Thyroid gland (tissue), 4 donors: Measurements from ENCODE around the gene PTEN. TPM values are rescaled to one million over a fixed set of nuclear protein-coding genes. Genes with fewer than 3 reads are reported as not detected.
A peak's percentile ranks its signal among the peaks of the same experiment; 100 is the strongest.
"Not testable (repeated sequence)": the region's sequence is repeated elsewhere in the genome, so short reads cannot be mapped to it uniquely, and the experiment has no call there.

Experiments
- DNase-seq, 2 donors: peaks; one replicate each; pipeline ENCODE4 v3.0.0-alpha.2; 2019
- H3K27ac ChIP-seq, 3 donors: fragments of 200-600 bp; sonication (generic); 1 replicate in 2 of 3; 2 replicates in 1 of 3; pipeline ENCODE4 v1.5.1; 2016 to 2019; ENCODE audit warnings: mild to moderate bottlenecking in 1 of 3, moderate library complexity in 1 of 3
- H3K27me3 ChIP-seq: fragments of 200-600 bp; sonication (generic); one replicate; pipeline ENCODE4 v1.5.1; 2019
- H3K36me3 ChIP-seq, 2 donors: fragments of 200-600 bp; sonication (generic); one replicate each; pipeline ENCODE4 v1.5.1; 2016 to 2019
- H3K4me1 ChIP-seq, 2 donors: fragments of 200-600 bp; sonication (generic); one replicate each; pipeline ENCODE4 v1.5.1; 2017 to 2019
- H3K4me3 ChIP-seq, 3 donors: fragments of 200-600 bp; sonication (generic); replicated peaks in 1 of 3; 1 replicate in 2 of 3; 2 replicates in 1 of 3; pipeline ENCODE4 v1.5.1; 2016; ENCODE audit warnings: mild to moderate bottlenecking in 1 of 3
- H3K9me3 ChIP-seq: fragments of 200-600 bp; sonication (generic); one replicate; pipeline ENCODE4 v1.5.1; 2017
- CTCF ChIP-seq, 6 experiments: fragments of 200-600 bp in 3 of 6; fragments of 450-650 bp in 3 of 6; sonication (generic) in 3 of 6; IDR thresholded peaks; one replicate each; pipeline ENCODE4 v1.5.1; 2016 to 2019; ENCODE audit warnings: antibody characterized with exemption in 6 of 6, mild to moderate bottlenecking in 2 of 6, inconsistent platforms in 1 of 6, moderate library complexity in 1 of 6
- POLR2A ChIP-seq, 2 donors: fragments of 450-650 bp; IDR thresholded peaks; one replicate each; pipeline ENCODE4 v1.6.1; 2017; ENCODE audit warnings: antibody characterized with exemption in 2 of 2, mild to moderate bottlenecking in 2 of 2, moderate library complexity in 1 of 2
- WGBS, 2 donors: methylation state at CpG; one replicate each; pipeline ENCODE4 v1.1.5; 2017; 5-methylcytosine and 5-hydroxymethylcytosine counted together
- intact Hi-C: fragments of 100-400 bp; cut with DNase I; formaldehyde crosslinking; loops from one replicate; pipeline ENCODE4 v1.15.1; 2023
- total RNA-seq, 4 donors: library from RNA; depleted of rRNA; stranded (reverse); fragments of >200 nt; gene quantifications; one replicate each; pipeline ENCODE4 v1.2.3, GENCODE V29; 2016

The PTEN gene
- total RNA-seq, 4 donors from 2014 or later, result 112 to 183 (median 150) TPM

- Histone ChIP-seq H3K36me3 (no peaks in the 10 kb centered on the region), H3K9me3 (no peaks in the 10 kb centered on the region), H3K4me3 (no peak overlapping the region), H3K27me3 (no peaks in the 10 kb centered on the region), H3K27ac (no peak overlapping the region), H3K4me1 (peaks cover 0 to 4% of the 10 kb centered on the region in 2 donors)
- TF ChIP-seq CTCF (IDR thresholded peaks at IDR 0.05) (no peak), POLR2A (IDR thresholded peaks at IDR 0.05) (no peak)
- WGBS, 2 donors, result 67 to 71% methylated on average over 7 of the region's 7 CpGs
- intact Hi-C loops, result no loop called here
- no peak for DNase-seq
These were observed 17.4 kb upstream of the PTEN start for GRCh38 chr10:87846023-87846422.

- intact Hi-C loops, H3K9me3 ChIP-seq, H3K27ac ChIP-seq, H3K4me1 ChIP-seq, DNase-seq, H3K36me3 ChIP-seq, H3K4me3 ChIP-seq, H3K27me3 ChIP-seq: not testable (repeated sequence)
- 92 to 96% methylated on average over 8 of the region's 8 CpGs for WGBS, 2 donors
These were observed 16.7 kb upstream of the PTEN start for GRCh38 chr10:87846711-87847110.

GRCh38 chr10:87847550-87847949 is 15.9 kb upstream of the PTEN start:
- Histone ChIP-seq H3K9me3 (no peaks in the 10 kb centered on the region), H3K27ac (no peak overlapping the region), H3K4me3 (no peak overlapping the region), H3K27me3 (no peaks in the 10 kb centered on the region), H3K4me1 (peaks cover 0 to 6% of the 10 kb centered on the region in 2 donors), H3K36me3 (no peaks in the 10 kb centered on the region)
- no peak for DNase-seq
- TF ChIP-seq CTCF (IDR thresholded peaks at IDR 0.05), result no peak
- no peak for TF ChIP-seq POLR2A (IDR thresholded peaks at IDR 0.05)
- intact Hi-C loops, result no loop called here

GRCh38 chr10:87849001-87849400 is 14.4 kb upstream of the PTEN start:
- H3K36me3 ChIP-seq, result no peaks in the 10 kb centered on the region
- TF ChIP-seq CTCF (IDR thresholded peaks at IDR 0.05), result no peak
- no peak for TF ChIP-seq POLR2A (IDR thresholded peaks at IDR 0.05)
- intact Hi-C loops, result no loop called here
- H3K4me3 ChIP-seq, result no peak overlapping the region
- no peak for DNase-seq
- H3K27me3 ChIP-seq, result no peaks in the 10 kb centered on the region
- peaks cover 0 to 6% of the 10 kb centered on the region in 2 donors for H3K4me1 ChIP-seq
- no peaks in the 10 kb centered on the region for H3K9me3 ChIP-seq
- no peak overlapping the region for H3K27ac ChIP-seq

GRCh38 chr10:87850742-87851205 is 12.7 kb upstream of the PTEN start:
- Histone ChIP-seq H3K27me3 (no peaks in the 10 kb centered on the region), H3K4me1 (peaks cover 0 to 6% of the 10 kb centered on the region in 2 donors), H3K4me3 (no peak overlapping the region), H3K36me3 (no peaks in the 10 kb centered on the region), H3K27ac (no peak overlapping the region), H3K9me3 (no peaks in the 10 kb centered on the region)
- WGBS, 2 donors, result 22 to 23% methylated on average over 5 of the region's 5 CpGs
- TF ChIP-seq CTCF (IDR thresholded peaks at IDR 0.05) (peak in 5 of 6 experiments; percentile 35 to 80 (median 75)), POLR2A (IDR thresholded peaks at IDR 0.05) (no peak)
- DNase-seq, result peak; percentile 60 to 71
- intact Hi-C loops, result no loop called here

GRCh38 chr10:87852089-87852488 is 11.3 kb upstream of the PTEN start:
- Histone ChIP-seq H3K9me3 (no peaks in the 10 kb centered on the region), H3K4me3 (no peak overlapping the region), H3K27me3 (no peaks in the 10 kb centered on the region), H3K4me1 (peaks cover 0 to 6% of the 10 kb centered on the region in 2 donors), H3K36me3 (no peaks in the 10 kb centered on the region), H3K27ac (no peak overlapping the region)
- TF ChIP-seq POLR2A (IDR thresholded peaks at IDR 0.05), result no peak
- DNase-seq, result no peak
- 87 to 91% methylated on average over 1 of the region's 1 CpG for WGBS, 2 donors
- intact Hi-C loops, result no loop called here

- DNase-seq, H3K27ac ChIP-seq, H3K36me3 ChIP-seq, H3K4me3 ChIP-seq, H3K27me3 ChIP-seq, H3K9me3 ChIP-seq, H3K4me1 ChIP-seq: not testable (repeated sequence)
- WGBS, 2 donors, result 94% methylated on average over 5 of the region's 5 CpGs
- intact Hi-C loops, result loop anchor here (5.0 kb wide), 1 partner anchor 697 kb away; no protein-coding TSS in a partner anchor
These were observed 8.2 kb upstream of the PTEN start for GRCh38 chr10:87855247-87855646.

- H3K36me3 ChIP-seq, H3K27me3 ChIP-seq, DNase-seq, H3K9me3 ChIP-seq, H3K4me1 ChIP-seq, H3K27ac ChIP-seq, H3K4me3 ChIP-seq: not testable (repeated sequence)
- intact Hi-C loops, result loop anchor here (5.0 kb wide), 1 partner anchor 697 kb away; no protein-coding TSS in a partner anchor
- WGBS, 2 donors, result 90 to 94% methylated on average over 4 of the region's 4 CpGs
These were observed 7.8 kb upstream of the PTEN start for GRCh38 chr10:87855665-87856064.
